ELF-1 (cell line): ENCODE data around the gene SLC12A8.

Source experiments
- DNase-seq: peaks from one replicate; pipeline ENCODE4 v3.0.0-alpha.2; 2016; ENCODE audit warnings: low read depth, low spot score

Gene SLC12A8

GRCh38 chr3:125140011-125140817, 72.3 kb downstream of the SLC12A8 start:
- no peak for DNase-seq

- DNase-seq: no peak
Measured at GRCh38 chr3:125139386-125139785, 73.2 kb downstream of the SLC12A8 start.

GRCh38 chr3:125137358-125138033, 75.1 kb downstream of the SLC12A8 start:
- peak; percentile 73 for DNase-seq

DNA sequence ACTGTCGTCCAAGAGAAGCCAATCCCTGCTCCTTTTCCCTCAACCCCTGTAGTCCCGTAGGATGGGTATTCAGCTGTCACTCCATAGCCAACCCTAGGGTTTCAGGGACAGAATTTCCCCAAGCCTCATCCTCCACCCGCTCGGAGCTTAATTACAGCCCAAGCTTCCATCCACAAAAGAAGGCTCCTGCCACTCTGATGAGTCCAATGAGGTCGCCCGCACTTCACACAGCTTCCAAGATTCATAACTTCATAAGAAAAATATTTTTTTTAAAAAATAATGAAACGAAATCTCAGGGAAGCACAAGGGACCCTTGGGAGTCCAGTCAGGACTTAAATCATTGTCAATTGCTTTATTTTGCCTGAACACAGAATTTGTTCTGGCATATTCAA, 75.6 kb downstream of the SLC12A8 start:
- no peak for DNase-seq

DNA sequence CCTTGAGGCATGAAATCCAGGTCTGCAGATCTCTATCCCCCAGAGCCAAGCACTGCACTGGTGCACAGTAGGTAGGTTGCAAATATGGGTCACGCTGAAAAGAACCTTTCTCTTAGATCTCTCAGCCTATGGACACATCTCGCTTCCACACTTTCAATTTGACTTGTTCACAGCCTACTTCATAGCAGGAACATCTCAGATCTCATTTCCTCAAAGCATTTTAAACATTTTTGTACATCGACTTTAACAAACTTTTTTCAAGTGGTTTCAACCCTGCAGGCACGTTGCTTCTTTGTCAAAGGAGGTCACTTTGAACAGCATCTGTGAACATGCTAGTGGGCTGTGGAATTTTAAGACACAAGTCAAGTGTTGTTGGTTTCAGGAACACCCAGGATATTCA, 76.0 kb downstream of the SLC12A8 start:
- no peak for DNase-seq

DNA sequence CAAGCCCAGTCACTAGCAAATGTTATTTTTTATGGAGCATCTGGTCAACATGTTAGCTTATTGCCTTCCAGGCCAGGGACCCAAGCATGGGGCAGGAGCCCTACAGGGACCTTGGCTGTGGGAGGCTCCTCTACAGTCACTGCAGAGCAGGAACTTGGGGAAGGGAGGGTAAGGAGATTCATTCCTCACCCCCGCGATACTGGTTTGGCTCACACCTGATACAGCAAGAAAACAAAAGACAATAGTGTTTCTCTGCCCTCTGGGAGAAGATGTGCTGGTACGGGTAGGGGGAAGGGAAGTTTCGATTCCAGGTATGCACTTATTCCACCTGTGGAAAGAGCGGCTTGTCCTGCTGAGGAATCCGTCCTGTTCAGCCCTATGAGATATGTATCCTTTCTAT, 77.6 kb downstream of the SLC12A8 start:
- DNase-seq: peak; percentile 20

GRCh38 chr3:125132815-125133214, 79.7 kb downstream of the SLC12A8 start:
- no peak for DNase-seq

GRCh38 chr3:125129512-125129997, 83.0 kb downstream of the SLC12A8 start:
- DNase-seq: peak; percentile 46

DNA sequence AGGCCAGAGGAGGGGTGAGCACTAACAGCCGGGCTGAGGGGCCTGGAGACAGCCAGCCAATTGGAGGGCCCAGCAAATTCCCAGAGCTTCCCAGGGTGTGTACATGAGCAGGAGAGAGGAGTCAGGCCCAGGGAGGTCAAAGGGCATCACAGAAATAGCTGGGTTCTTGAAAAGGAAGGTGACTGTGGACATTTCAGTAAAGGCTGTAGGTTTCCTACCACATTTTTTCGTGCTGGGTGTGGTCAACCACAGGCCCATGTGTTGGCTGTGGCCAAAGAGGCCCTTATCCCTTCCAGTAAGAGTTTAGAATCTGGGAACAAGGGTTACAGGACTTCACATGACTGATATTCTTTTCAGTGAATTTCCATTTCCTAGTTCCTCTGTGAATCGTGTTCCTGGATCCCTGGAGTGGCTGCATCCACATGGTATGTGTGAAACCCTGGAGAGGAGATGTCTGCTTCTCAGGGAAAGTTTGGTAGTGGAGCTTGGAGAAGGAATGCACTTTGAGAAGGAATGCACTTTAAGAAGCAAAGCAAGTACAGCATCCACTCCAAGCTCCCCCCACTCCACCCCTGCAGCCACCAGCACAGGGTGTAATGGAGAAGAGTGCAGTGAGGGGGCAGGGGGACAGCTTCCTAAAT, 83.6 kb downstream of the SLC12A8 start:
- peak; percentile 47 for DNase-seq

DNA sequence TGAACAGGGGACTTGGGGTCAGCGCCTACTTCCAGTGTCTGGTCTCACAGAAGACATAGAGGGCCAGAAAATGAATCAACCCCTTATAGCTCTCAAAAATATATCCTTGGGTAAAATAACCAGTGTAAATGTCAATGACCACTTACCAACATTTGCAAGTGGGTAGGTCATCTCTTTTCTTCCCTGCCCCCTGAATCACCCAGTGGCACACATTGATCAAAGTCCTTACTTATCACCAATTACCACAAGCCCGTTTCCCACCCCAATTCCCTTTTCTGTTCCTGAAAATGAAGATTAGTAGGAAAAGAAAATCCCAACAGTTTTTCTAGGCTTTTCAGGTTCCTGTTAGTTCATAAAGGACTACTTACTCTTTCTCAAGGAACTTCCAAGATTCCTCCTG, 86.2 kb downstream of the SLC12A8 start:
- DNase-seq: no peak

- DNase-seq: peak; percentile 46
Measured at GRCh38 chr3:125125821-125126245, 86.7 kb downstream of the SLC12A8 start.

DNA sequence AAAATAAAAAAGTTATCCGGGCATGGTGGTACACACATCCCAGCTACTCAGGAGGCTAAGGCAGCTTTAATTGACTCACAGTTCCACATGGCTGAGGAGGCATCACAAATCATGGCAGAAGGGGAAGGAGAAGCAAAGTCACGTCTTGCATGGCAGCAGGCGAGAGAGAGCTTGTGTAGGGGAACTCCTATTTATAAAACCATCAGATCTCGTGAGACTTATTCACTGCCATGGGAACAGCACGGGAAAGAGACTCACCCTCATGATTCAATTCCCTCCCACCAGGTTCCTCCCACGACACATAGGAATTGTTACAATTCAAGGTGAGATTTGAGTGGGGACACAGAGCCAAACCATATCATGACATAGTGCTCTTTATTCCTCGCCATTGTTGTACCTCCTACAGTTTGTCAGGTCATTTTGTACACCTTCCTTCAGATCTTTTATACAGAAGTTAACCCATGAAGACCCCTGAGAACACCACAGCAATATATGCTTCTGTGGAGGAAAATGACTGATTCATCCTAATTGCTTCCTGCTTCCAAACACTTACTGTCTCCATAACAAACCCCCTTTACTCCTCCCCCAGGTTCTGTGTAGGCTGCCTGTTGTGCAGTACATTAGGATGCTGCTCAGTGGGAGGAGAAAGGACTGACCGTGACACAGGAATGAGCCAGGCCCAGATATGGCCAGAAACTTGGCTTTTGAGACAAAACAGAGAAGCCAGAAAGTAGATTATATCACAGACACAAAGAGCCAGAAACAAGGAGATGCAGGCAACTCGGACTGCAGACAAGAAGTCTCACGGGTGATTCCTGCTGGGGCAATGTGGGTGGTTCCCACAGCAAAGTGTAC, 88.9 kb downstream of the SLC12A8 start:
- DNase-seq: peak; percentile 50

- DNase-seq: no peak
Measured at GRCh38 chr3:125121246-125122010, 91.1 kb downstream of the SLC12A8 start.

DNA sequence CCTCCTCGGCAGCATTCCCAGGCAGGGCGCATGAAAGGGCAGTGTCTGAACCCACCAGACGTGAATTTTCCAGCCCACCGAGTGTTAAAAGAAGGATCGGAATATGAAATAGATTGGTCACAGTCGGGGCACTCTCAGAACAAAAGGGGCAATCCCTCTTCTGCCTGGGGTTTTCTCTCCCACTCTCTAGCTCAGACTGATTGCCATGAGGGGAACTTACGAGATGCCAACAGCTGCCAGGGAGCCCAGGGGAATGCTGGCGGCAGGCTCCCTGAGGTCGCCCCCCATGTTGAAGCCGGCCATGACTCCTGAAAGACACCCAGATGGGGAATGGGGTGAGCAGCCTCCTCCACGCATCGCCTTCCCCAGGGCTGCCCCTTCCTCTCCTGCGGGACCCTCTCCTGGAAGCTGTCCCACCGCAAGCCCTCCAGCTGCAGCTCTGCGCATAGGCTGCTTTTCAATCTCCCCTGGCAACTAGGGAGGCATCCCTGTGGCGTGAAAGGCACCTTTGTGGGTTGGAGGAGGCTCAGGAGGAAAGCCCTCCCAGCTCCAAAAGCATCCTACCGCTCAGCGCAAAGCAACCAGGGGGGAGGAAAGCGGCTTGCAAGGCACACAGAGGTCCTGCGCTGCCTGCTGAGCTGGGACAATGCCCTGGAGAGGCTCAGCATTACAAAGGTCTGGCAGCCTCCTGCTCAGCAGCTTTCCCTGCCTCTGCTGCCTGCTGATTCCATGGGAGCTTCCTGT, 92.0 kb downstream of the SLC12A8 start:
- DNase-seq: peak; percentile 88

DNA sequence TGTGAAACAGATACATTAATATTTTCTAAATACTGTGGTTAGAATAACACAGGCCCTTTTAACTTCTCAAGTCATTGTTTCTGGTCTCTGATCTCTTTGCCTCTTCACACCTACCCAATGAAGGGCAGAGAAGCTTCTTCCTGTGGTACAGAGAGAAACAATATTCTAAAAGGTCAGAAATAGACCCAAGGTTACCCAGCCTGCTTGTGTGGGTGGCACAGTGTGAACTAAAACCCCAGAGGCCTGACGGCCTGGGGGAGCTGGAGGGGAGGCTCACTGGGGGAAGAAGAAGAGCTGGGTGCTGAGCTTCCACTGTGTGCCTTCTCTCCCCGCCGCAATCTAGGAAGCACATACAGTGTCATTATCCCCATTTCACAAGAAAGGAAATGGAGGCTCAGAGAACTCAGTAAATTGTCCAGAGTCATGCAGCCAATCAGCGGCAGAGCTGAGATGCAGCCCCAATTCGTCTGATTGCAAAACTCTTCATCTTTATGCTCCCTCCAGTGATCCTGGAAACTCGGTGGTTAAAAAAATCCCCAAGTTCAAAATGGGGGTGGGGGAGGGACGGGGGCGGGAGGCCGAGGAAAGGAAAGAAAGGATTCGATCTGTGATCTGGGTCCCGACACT, 92.7 kb downstream of the SLC12A8 start:
- no peak for DNase-seq

DNA sequence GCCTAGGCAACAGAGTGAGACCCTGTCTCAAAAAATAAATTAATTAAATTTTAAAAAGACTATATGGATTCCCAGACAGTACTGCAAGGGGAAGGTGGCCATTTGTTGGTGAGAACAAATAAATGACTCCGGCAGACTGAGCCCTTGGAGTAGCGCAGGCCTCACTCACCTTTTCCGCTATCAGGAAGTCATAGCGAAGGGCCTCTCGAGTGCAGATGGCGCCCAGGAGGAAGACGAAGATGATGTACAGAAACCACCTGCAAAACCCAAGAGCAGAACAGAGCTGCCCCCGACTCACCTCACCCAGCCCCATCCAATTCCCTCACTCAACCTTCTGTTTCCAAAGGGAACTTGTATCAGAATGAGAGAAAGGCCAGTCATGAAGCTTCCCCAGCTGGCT, 93.9 kb downstream of the SLC12A8 start:
- DNase-seq: no peak

GRCh38 chr3:125117631-125118191, 94.8 kb downstream of the SLC12A8 start:
- DNase-seq: no peak

- peak; percentile 70 for DNase-seq
Measured at GRCh38 chr3:125116311-125117080, 96.1 kb downstream of the SLC12A8 start.
